Esophagus squamous epithelium (tissue), 4 donors: ENCODE data around the gene TIMM44.

Source experiments
- CTCF ChIP-seq, 6 experiments: fragments of 450-650 bp in 4 of 6; fragments of 200-600 bp in 2 of 6; sonication (generic) in 2 of 6; IDR thresholded peaks; one replicate each; pipeline ENCODE4 v1.5.1; 2016 to 2019; ENCODE audit warnings: antibody characterized with exemption in 6 of 6, mild to moderate bottlenecking in 4 of 6, moderate library complexity in 4 of 6
- POLR2A ChIP-seq, 4 donors: fragments of 450-650 bp; IDR thresholded peaks; one replicate each; pipeline ENCODE4 v1.6.1; 2017; ENCODE audit warnings: antibody characterized with exemption in 4 of 4, mild to moderate bottlenecking in 4 of 4, moderate library complexity in 3 of 4

GRCh38 chr19:7888826-7889217 is 54.6 kb downstream of the TIMM44 start:
- TF ChIP-seq CTCF (IDR thresholded peaks at IDR 0.05) = no peak
- TF ChIP-seq POLR2A (IDR thresholded peaks at IDR 0.05) = no peak
